HG03196 (cell line): ENCODE measurements around the gene GALNT15.

Experiments used
- ATAC-seq: cut with Tn5 transposase; IDR thresholded peaks from one replicate; pipeline ENCODE4 v1.9.1; 2021; ENCODE audit not compliant: unreplicated experiment

Gene GALNT15

DNA sequence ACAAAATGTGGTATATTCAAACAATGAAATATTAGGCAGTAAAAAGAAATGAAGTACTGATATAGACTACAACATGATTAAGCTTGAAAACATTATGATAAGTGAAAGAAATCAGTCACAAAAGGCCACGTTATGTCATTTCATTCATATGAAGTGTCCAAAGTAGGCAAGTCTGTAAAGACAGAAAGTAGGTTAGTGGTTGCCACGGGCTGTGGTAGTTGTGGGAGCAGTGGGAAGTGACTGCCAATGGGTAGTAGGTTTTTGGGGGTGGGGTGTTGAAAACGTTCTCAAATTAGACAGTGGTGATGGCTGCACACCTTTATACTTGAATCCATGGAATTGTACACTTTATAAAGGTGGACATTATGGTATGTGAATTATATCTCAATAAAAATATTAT, 12.1 kb downstream of the GALNT15 start:
- no peak for ATAC-seq

DNA sequence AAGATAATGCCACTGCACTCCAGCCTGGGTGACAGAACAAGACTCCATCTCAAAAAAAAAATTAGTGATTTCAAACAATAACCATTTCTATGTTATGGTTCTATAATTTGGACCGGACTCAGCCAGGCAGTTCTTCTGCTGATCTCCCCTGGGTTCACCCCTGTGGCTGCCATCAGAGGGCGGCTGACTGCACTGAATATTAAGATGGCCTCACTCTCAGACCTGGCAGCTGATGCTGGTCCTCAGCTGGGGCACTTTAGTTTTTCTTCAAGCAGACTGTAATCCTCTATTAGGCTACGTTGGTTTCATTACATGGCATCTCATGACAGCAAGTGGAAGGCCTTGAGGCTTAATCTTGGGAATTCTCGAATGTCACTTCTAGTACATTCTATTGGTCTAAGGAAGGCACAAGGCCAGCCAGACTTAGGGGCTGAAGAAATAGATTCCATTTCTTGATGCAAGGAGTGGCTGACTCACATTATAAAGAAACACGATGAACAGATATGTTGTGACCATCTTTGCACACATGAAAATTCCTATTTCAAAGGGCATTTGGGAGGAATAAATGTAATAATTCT, 12.8 kb downstream of the GALNT15 start:
- no peak for ATAC-seq

- ATAC-seq, result no peak
Observed at GRCh38 chr3:16188071-16188470, 13.6 kb downstream of the GALNT15 start.

GRCh38 chr3:16189201-16189600, 14.7 kb downstream of the GALNT15 start:
- ATAC-seq, result no peak

DNA sequence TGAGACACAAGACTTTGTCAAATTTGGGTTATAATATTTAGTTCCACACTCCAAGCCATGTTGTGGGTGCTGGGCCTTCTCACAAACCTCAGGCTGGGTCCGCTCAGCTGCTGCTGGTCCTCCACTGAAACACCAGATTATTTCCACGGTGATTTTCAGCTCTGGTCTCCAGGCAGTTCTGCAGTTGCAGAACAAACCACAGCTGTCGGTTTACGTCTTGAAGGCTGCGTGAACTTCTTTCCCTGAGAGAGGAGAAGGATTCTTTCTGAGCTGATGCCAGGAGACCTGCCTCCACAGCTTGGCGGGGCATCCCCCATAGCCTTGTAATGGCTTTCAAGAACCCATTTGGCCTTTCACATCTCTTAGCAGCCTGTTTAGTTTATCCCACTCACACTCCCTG, 16.2 kb downstream of the GALNT15 start:
- no peak for ATAC-seq

DNA sequence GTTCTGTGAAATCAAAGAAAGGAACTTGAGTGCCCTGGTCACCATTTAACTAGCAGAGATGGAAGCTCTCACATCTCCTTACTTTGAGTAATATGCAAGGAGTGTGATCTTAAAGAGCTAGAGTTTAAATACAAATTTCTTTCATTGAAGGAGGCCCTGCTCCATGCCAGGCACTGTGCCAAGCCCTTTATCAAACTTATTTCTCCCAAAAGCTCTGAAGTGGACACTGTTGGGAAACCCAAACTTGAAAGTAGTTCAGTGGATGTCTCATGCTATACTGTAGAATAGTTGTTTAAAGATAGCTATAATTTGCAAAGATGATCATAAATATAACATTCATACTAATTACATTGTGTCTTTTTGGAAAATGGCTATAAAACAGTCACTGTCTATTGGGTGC, 17.1 kb downstream of the GALNT15 start:
- ATAC-seq, result no peak

DNA sequence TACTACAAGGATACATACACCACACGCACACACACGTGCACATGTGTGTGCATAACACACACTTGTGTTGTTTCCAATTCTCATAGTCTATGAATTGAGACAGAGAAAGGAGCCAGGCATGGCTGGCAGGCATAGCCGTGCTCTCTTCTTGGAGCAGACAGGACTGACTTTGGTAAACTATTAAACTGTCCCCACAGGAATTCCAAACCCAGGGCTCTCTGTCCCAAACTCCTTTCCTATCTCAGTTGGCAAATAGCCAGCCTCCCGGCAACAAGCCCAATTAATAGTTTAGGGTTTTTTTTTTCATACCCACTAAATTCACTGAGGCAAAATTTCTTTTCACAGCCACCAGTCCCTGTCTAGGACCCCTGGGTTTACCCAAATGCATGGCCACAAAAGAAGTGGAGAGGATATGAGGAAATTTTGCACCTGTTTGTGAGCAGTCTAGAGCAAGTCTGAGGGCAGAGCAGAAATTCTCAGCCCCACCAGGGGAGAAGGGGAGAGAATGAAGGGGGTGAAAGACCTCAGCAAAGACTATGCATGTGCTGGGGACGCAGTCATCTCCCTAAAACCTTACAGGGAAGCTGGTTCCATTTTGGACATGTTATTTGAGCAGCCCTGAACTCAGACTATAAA, 17.8 kb downstream of the GALNT15 start:
- no peak for ATAC-seq

GRCh38 chr3:16198427-16198826, 23.9 kb downstream of the GALNT15 start:
- no peak for ATAC-seq

GRCh38 chr3:16199769-16200168, 25.3 kb downstream of the GALNT15 start:
- ATAC-seq, result no peak

GRCh38 chr3:16200411-16200810, 25.9 kb downstream of the GALNT15 start:
- no peak for ATAC-seq

GRCh38 chr3:16203031-16203430, 28.6 kb downstream of the GALNT15 start:
- no peak for ATAC-seq

GRCh38 chr3:16203671-16204629, 29.5 kb downstream of the GALNT15 start:
- no peak for ATAC-seq

- ATAC-seq, result no peak
Observed at GRCh38 chr3:16204751-16205150, 30.3 kb downstream of the GALNT15 start.

- ATAC-seq, result no peak
Observed at GRCh38 chr3:16205156-16205870, 30.8 kb downstream of the GALNT15 start.

GRCh38 chr3:16207031-16207430, 32.6 kb downstream of the GALNT15 start:
- ATAC-seq, result no peak

- no peak for ATAC-seq
Observed at GRCh38 chr3:16211176-16211904, 36.9 kb downstream of the GALNT15 start.

DNA sequence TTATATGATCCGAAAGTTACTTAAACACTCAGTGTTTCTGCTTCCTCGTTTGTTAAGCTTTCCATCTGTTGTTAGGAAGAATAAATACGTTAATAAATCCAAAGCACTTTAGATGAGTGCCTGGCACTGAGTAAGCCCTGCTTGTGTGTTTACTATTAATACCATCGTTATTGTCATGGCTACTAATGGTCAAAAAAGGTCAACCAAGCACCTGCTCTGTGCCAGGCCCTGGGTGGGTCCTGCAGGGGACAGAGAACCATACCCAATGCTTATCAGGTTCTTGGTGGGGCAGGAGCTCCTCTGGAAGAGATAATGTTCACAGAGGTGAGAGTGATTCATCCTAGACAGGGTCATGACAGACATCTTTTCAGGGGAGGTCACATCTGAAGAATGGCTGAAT, 39.9 kb downstream of the GALNT15 start:
- no peak for ATAC-seq

DNA sequence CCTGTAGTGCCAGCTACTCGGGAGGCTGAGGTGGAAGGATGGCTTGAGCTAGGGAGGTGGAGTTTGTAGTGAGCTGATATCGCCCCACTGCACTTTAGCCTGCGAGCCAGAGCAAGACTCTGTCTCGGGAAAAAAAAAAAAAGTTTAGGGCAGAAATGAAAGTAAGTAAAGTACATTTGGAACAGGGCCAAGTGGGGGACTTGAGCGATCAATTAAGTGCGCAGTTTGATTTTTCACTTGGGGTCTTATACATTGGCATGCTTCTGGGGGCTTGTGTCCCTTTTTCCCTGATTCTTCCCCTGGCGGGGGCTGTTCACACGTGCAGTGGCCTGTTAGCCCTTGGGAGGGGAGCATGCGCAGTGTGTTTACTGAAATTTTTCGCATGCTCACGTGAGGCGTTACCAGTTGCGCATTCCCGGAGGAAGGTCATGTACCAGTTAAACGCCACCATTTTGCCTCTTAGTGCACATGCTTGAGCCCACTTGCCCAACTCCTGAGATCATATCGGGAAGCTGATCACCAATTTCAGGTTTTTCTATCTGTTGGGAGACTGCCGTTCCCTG, 42.0 kb downstream of the GALNT15 start:
- no peak for ATAC-seq

- no peak for ATAC-seq
Observed at GRCh38 chr3:16219777-16220176, 45.3 kb downstream of the GALNT15 start.

DNA sequence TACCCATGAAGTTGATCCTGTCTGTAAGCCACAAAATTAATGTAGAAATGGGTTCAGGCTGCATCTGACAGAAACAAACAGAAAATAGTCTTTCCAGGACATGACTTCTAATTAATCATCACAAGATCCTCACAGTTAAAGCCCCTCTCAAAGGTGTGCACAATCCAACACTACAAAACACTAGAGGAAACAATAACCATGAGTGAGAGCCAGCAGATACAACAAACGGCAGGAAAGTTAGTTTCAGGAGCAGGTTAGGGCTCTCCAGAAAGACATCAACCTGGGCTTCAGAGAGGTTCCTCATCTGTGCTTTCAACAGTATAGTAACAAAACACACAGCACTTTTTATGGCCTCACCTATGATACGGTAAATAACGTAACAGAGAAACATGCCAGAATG, 47.5 kb downstream of the GALNT15 start:
- ATAC-seq, result no peak
